ENCODE data around the gene GALR2.

Gene GALR2

GRCh38 chr17:76072148-76072858 lies 2.3 kb upstream of the GALR2 start, which contains the start of gene SRP68:
TSS of gene SRP68 (minus strand) at chr17:76072517. CDS start at chr17:76072491, 26 bp downstream.
- TF ChIP-seq ZFP3 (CRISPR knock-in tag; IDR thresholded peaks at IDR 0.05) (0 out of 2 replicates have a peak, but pooled peaks have one; percentile 31), ZFP30 (CRISPR knock-in tag; IDR thresholded peaks at IDR 0.05) (no peak), POU6F1 (CRISPR knock-in tag; IDR thresholded peaks at IDR 0.05; ENCODE audit: borderline replicate concordance, low read depth) (no peak), ZNF8 (CRISPR knock-in tag; IDR thresholded peaks at IDR 0.05) (no peak)
- ATAC-seq: peak; percentile 99

GRCh38 chr17:76075364-76076145 lies 974 bp downstream of the GALR2 start:
- no peak for ATAC-seq
- TF ChIP-seq ZC3H10 (CRISPR knock-in tag; IDR thresholded peaks at IDR 0.05) (no peak), PPARA (CRISPR knock-in tag; IDR thresholded peaks at IDR 0.05; ENCODE audit: borderline replicate concordance) (no peak), PATZ1 (CRISPR knock-in tag; IDR thresholded peaks at IDR 0.05; ENCODE audit: borderline replicate concordance) (no peak), TSHZ2 (CRISPR knock-in tag; IDR thresholded peaks at IDR 0.05) (no peak), BACH2 (CRISPR knock-in tag; IDR thresholded peaks at IDR 0.05; ENCODE audit: borderline replicate concordance) (no peak), ZNF8 (CRISPR knock-in tag; IDR thresholded peaks at IDR 0.05) (no peak), CSDC2 (CRISPR knock-in tag; IDR thresholded peaks at IDR 0.05) (no peak), ESRRG (CRISPR knock-in tag; IDR thresholded peaks at IDR 0.05) (no peak), OSR1 (CRISPR knock-in tag; IDR thresholded peaks at IDR 0.05) (no peak), ISL1 (CRISPR knock-in tag; IDR thresholded peaks at IDR 0.05) (no peak), TOX (CRISPR knock-in tag; IDR thresholded peaks at IDR 0.05; ENCODE audit: borderline replicate concordance) (no peak), RARB (CRISPR knock-in tag; IDR thresholded peaks at IDR 0.05) (no peak), ZNF565 (CRISPR knock-in tag; conservative IDR thresholded peaks at IDR 0.05; ENCODE audit: low read depth) (no peak), TCF4 (CRISPR knock-in tag; IDR thresholded peaks at IDR 0.05; ENCODE audit: borderline replicate concordance) (no peak), ZFP3 (CRISPR knock-in tag; IDR thresholded peaks at IDR 0.05) (no peak), CSRNP3 (CRISPR knock-in tag; IDR thresholded peaks at IDR 0.05) (no peak), GLIS3 (CRISPR knock-in tag; IDR thresholded peaks at IDR 0.05) (no peak), SNAI2 (CRISPR knock-in tag; IDR thresholded peaks at IDR 0.05) (no peak), ZNF70 (CRISPR knock-in tag; IDR thresholded peaks at IDR 0.05) (no peak)

GRCh38 chr17:76076146-76076764 lies 1.7 kb downstream of the GALR2 start:
- TF ChIP-seq TSHZ2 (CRISPR knock-in tag; IDR thresholded peaks at IDR 0.05) (no peak), ZFP3 (CRISPR knock-in tag; IDR thresholded peaks at IDR 0.05) (no peak)
- ATAC-seq: no peak
